Measurements from ENCODE around the gene WDR48. TPM values are rescaled to one million over a fixed set of nuclear protein-coding genes. Genes with fewer than 3 reads are reported as not detected.

The WDR48 gene
- polyA plus RNA-seq, 1 experiment = 20.1 TPM

DNA sequence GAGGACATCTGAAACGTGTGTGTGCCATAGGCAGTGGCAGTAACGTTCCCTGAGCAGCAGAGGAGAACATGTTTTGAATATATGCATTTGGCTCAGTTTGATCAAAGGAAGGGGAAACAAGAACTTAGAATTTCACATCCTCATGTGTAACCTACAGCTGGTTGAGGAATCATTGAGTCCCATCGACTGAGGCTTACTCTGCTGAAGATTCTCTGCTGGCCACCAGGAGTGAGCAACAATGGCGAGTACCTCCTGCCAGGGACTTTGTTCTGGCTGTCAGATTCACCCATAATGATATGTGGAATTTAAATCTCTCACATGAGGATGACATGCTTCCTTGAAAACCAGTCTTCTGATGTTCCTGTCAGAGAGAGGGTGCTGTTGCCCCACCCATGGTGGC, 34.3 kb downstream of the WDR48 start:
- CTCF ChIA-PET = no interaction called here
- POLR2A ChIA-PET = no interaction called here
- no peaks in the 10 kb centered on the region for H3K27me3 ChIP-seq (ENCODE audit: control insufficient read depth, insufficient read depth, low read length)

DNA sequence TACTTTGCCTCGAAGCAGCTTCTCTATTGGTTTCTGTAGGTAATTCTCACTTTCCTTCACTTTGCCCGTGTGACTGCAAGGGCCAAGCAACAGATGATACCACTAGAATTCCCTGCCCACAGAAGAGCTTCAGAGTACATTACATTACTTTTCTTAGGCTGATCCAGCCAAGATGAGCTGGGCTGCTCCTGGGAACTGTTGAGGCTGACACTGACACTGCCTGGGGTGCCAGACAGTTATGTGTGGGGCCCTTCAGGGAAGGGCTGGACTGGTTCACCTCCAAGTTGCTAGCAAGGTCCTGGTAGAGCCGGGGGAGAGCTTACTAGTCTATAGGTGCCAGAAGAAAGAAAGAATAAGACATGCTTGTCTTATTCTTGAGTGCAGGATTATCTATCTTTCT, 36.6 kb downstream of the WDR48 start:
- ChIA-PET CTCF (interaction anchor here (1.2 to 2.4 kb wide), 6 partner anchors 8 to 200 kb away, joined by 3 to 10 read pairs (median 4); no protein-coding TSS in a partner anchor), POLR2A (no interaction called here)
- H3K36me3 ChIP-seq (ENCODE audit: control insufficient read depth, insufficient read depth, low read length) = peaks cover 6% of the 10 kb centered on the region
- TF ChIP-seq, protein P1, sequence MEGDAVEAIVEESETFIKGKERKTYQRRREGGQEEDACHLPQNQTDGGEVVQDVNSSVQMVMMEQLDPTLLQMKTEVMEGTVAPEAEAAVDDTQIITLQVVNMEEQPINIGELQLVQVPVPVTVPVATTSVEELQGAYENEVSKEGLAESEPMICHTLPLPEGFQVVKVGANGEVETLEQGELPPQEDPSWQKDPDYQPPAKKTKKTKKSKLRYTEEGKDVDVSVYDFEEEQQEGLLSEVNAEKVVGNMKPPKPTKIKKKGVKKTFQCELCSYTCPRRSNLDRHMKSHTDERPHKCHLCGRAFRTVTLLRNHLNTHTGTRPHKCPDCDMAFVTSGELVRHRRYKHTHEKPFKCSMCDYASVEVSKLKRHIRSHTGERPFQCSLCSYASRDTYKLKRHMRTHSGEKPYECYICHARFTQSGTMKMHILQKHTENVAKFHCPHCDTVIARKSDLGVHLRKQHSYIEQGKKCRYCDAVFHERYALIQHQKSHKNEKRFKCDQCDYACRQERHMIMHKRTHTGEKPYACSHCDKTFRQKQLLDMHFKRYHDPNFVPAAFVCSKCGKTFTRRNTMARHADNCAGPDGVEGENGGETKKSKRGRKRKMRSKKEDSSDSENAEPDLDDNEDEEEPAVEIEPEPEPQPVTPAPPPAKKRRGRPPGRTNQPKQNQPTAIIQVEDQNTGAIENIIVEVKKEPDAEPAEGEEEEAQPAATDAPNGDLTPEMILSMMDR (IDR thresholded peaks at IDR 0.05; ENCODE audit: insufficient read depth, low read depth, low read length) = no peak
- no peak for DNase-seq (ENCODE audit: low read depth)
- H3K27me3 ChIP-seq (ENCODE audit: control insufficient read depth, insufficient read depth, low read length) = no peaks in the 10 kb centered on the region
- no peak overlapping the region for H3K4me3 ChIP-seq (ENCODE audit: low read depth, low read length)

More for the DNA sequence above, 34.3 kb downstream of the WDR48 start:
- TF ChIP-seq, protein P1 (IDR thresholded peaks at IDR 0.05; ENCODE audit: insufficient read depth, low read depth, low read length) = no peak
- Histone ChIP-seq H3K36me3 (ENCODE audit: control insufficient read depth, insufficient read depth, low read length) (peaks cover 5% of the 10 kb centered on the region), H3K4me3 (ENCODE audit: low read depth, low read length) (no peak overlapping the region)
- DNase-seq (ENCODE audit: low read depth) = no peak

DNA sequence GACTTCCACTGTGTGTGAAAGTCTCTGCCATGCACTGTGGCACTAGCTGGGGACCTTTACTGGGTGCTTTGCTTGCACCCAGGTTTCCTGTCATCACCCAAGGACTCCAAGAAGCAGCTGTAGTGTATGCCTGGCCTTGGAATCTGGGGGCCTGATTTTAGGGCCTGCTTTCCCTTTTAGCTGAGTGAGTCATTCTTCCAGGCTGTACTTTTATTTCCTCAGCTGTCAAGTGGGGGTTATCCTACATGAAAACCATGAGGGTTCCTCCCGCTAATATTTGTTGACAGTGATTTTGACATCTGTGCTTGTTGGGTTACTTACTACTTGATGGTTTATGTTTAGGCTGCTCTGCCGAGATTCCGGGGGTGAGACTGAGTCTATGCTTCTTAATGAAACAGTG, 37.1 kb downstream of the WDR48 start:
- Histone ChIP-seq H3K27me3 (ENCODE audit: control insufficient read depth, insufficient read depth, low read length) (no peaks in the 10 kb centered on the region), H3K36me3 (ENCODE audit: control insufficient read depth, insufficient read depth, low read length) (peaks cover 6% of the 10 kb centered on the region), H3K4me3 (ENCODE audit: low read depth, low read length) (no peak overlapping the region)
- ChIA-PET CTCF (interaction anchor here (1.3 to 2.4 kb wide), 3 partner anchors 12 to 58 kb away, joined by 4 to 10 read pairs (median 5); no protein-coding TSS in a partner anchor), POLR2A (no interaction called here)
- TF ChIP-seq, protein P1 (IDR thresholded peaks at IDR 0.05; ENCODE audit: insufficient read depth, low read depth, low read length) = no peak
- no peak for DNase-seq (ENCODE audit: low read depth)

DNA sequence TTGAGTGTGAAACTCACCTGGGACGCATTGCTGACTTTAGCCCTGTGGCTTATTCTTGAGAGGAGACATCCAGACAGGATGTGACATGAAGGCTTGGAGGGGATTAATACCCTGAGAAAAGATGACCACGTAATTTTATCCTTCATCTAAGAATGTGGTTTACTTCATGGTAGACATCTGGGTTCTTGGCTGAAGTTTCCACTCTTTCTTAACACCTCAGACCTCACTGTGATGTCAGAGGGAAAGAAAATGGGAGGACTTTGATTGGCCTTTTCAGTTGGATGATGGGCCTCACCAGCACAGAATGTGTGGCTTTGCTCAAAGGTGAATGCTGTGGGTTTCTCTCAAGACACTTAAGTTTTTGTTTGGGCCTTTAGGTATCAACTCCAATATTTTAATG, 39.1 kb downstream of the WDR48 start:
- H3K4me3 ChIP-seq (ENCODE audit: low read depth, low read length) = no peak overlapping the region
- H3K27me3 ChIP-seq (ENCODE audit: control insufficient read depth, insufficient read depth, low read length) = no peaks in the 10 kb centered on the region
- H3K36me3 ChIP-seq (ENCODE audit: control insufficient read depth, insufficient read depth, low read length) = peaks cover 8% of the 10 kb centered on the region
- DNase-seq (ENCODE audit: low read depth) = no peak
- TF ChIP-seq, protein P1 (IDR thresholded peaks at IDR 0.05; ENCODE audit: insufficient read depth, low read depth, low read length) = no peak
- CTCF ChIA-PET = interaction anchor here (1.9 kb wide), 1 partner anchor 197 kb away, joined by 5 read pairs; no protein-coding TSS in a partner anchor
- POLR2A ChIA-PET = no interaction called here

- POLR2A ChIA-PET = interaction anchor here (0.6 kb wide), 1 partner anchor 42 kb away, joined by 3 read pairs; no protein-coding TSS in a partner anchor
- TF ChIP-seq, protein P1 (IDR thresholded peaks at IDR 0.05; ENCODE audit: insufficient read depth, low read depth, low read length) = no peak
- no peak for DNase-seq (ENCODE audit: low read depth)
- no peak overlapping the region for H3K4me3 ChIP-seq (ENCODE audit: low read depth, low read length)
- peaks cover 34% of the 10 kb centered on the region for H3K36me3 ChIP-seq (ENCODE audit: control insufficient read depth, insufficient read depth, low read length)
- H3K27me3 ChIP-seq (ENCODE audit: control insufficient read depth, insufficient read depth, low read length) = no peaks in the 10 kb centered on the region
- CTCF ChIA-PET = interaction anchor here (2.6 kb wide), 1 partner anchor 197 kb away, joined by 11 read pairs; no protein-coding TSS in a partner anchor
Observed at GRCh38 chr3:39094851-39095677, 43.2 kb downstream of the WDR48 start.
